KBM-7 (cell line): Measurements from ENCODE around the gene SLC26A6.

Source experiments
- DNase-seq: peaks from one replicate; pipeline ENCODE4 v3.0.0-alpha.2; 2015
- in situ Hi-C: fragments of 300-500 bp; cut with MboI; formaldehyde crosslinking; loops from 2 replicates; pipeline ENCODE4 v1.14.3; 2020; ENCODE audit warnings: low sequenced_read_pairs, low pct_unique_long_range_greater_than_20kb, mixed read lengths

The SLC26A6 gene

DNA sequence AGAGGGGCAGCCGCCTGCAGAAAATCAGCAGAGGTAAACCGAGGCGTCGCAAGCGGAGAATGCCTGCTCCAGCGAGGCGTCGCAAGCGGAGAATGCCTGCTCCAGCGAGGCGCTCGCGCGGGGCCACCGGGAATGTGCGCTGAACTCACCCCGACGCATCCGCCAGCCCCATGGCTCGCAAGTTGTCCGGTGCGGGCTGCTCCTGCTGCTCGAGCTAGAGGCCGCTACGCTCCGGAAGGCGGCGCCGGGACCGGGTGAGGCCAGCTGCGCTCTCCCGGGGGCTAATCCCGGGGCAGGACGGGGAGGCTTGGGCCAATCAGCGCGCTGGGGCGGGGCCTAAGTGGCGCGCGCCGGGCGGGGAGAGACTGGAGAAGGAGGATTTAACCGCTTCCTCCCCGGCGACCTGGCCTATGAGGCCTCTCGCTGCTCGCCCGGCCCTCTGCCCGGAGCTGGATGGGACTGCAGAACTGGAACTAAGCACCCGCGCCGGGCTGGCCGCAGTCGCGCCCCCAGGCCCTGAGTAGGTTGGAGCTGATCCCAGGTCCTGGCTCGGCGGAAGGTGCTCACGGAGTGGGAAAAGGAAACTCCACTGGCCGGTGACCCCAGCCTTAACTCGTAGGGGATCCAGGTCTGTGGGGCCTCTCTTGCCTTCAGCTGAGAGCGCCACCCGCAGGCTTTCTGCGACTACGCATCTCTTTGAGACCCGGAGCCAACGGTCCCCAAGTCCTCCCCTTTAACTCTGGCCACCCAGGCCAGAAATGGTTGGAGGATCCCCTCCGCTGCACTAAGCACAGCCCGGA lies at the start of gene SLC26A6:
SLC26A6 (minus strand) TSS at position 240 of the 800 bp plus-strand sequence; CDS start at position 172, 68 bp downstream.
- peak; percentile 98 for DNase-seq
- in situ Hi-C loops, result no loop called here

DNA sequence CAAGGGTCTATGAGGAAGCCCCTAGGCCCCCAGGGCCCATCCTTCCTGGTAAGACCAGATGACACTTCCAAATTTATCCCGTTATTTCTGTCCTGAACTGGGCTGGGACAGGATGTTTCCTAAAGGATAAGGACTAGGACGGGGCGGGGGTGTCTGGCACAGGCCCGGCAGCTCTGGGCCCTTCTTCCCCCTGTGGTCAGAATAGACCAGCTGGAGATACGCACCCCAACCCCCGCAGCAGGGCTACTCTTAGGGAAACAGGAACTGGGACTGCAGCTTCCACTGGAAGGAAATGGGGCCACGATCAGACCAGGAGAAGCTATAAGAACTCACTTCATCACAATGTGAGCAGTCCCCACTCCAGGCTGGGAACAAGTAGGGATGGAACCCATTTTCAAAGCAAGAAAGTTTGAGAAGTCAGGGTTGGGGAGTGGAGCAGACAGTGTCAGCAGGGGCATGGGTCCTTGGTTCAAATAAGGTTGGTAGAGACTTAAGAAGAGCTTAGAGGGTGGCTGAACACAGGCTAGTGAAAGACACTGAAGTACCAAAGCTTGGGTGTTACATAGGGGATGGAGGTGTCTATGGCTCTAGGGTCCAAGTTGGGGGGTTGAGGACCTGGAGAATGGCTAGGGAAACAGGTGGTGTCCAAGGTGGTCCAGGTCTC lies 49.4 kb upstream of the SLC26A6 start:
- in situ Hi-C loops, result no loop called here
- DNase-seq, result peak; percentile 62

DNA sequence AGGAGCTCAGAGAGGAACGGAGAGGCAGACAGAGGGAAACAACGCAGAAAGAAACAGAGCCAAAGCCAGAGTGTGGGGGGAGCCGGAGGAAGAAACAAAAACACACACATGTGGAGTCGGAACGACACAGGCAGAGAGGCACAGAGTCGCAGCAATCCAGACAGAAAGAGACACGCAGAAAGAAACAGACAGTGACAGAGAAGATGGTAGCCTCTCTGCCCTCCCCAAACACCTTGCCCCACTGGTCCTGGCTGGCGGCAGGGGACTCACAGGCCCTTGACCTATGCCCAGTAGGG lies 48.7 kb upstream of the SLC26A6 start:
- in situ Hi-C loops, result no loop called here

GRCh38 chr3:48682786-48683185 lies 47.5 kb upstream of the SLC26A6 start:
- in situ Hi-C loops, result no loop called here
- no peak for DNase-seq

More for the DNA sequence above, 48.7 kb upstream of the SLC26A6 start:
- no peak for DNase-seq

GRCh38 chr3:48681974-48682610 lies 46.8 kb upstream of the SLC26A6 start:
- DNase-seq, result no peak
- in situ Hi-C loops, result no loop called here

GRCh38 chr3:48681541-48681880 lies 46.2 kb upstream of the SLC26A6 start:
- in situ Hi-C loops, result no loop called here
- DNase-seq, result no peak

DNA sequence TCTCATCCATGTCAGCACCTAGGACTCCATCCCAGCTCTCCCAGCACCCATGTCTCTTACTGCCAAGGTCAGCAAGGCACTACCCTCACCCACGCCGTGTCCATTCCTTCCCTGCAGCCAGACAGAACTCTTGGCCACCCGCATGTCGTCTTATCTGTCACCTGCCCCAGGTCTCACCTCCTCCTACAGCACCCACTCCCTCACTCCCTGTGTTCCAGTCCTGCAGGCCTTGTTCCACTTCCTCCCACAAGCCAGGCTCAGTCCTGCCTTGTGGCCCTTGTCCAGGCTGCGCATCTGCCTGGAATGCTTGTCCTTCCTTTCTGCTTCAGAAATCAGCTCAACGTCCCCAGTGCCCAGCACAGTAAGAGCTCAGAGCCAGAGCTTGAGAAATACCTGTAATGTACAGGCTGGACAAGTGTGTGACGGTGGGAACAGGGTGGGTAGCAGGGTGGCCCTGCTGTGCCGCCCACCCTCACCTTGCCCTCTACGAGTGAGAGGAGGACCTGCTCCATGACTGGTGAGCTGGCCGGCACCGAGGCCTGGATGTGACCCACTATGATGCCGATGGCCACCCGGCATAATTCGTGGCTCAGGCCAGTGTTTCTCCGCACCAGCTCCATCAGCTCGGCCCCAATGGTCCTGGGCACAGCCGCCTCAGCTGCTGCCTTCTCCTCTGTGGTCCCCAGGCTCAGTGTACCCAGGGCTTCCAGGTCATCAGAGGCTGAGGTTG lies 45.7 kb upstream of the SLC26A6 start:
- in situ Hi-C loops, result no loop called here
- no peak for DNase-seq

DNA sequence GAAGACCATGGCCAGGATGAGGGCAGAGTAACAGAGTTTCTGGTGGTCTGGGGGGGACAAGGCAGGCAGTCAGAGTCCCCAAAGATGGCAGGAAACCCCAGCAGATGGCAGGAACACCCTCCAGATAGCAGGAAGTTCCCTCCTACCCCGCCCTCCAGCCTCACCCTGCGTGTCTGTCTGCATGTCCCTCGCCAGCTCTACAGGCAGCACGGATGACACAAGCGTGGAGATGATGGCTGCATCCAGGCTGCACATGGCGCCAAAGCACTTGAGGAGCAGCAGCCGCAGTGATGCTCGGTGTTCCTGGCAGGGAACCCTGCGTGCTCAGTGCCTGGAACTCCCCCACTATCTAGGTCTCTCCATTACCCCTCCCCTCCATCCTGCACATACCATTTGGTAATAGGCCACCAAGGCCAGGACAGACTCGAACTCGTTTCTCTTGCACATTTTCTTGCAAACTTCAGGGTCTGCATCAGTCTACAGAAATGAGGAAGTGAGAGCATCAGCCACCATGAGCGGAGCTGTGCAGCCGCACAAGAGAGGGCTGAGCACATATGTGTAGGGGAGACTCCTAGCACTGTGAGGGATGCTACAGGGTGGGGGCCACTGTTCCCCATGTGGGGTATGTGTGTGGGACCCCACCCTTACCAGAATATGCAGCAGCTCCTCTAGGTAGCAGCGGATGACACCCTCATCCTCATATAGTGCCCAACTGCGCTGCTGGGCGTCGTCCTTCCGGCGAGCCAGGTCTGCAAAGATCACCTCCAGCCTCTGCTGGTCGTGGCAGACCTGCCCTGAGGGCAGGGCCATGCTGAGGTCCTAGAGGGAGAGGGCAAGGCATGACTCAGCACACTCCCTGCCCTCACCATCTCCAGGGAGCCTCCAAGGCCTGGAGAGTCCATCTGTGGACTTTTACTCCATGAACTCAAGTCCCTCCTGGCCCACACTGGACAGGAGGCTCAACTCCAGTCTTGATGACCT lies 44.4 kb upstream of the SLC26A6 start:
- no peak for DNase-seq
- in situ Hi-C loops, result no loop called here

DNA sequence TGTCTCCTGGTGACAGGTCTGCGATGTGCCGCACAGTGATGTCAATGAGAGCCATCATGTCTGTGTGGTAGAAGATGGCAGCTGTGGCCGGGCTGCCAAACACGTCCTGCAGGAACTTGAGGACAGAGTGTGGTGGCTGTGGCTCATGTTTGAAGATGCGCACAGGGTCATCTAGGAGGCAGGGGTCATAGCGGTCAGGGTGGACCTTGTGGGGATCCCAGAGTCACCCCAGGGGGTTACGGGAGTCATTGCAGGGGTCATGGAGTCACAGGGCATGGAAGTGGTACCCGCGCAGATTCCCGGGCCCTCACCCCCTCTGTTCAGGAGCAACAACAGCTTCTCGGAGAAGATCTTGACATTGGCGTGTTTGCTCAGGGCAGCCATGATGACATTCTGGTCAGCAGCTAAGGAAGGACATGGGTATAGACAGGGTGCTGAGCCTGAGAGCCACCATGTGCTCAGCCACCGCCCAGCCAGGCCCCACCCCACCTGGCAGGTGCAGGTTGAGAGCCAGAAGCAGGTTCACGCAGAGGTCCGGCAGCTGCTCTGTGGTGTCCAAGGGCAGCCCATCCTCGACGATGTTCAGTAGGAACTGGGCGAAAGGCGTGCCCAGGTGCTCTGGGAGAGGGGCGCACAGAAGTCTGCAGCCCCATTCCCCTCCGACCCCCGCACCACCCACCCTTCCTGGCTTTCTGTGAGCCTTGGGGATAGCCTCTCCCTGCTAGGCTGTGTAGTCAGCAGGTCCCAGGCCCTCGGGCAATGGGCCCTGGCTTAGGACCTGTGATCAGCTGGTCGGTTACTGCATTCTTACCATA lies 43.5 kb upstream of the SLC26A6 start:
- in situ Hi-C loops, result no loop called here
- DNase-seq, result no peak

GRCh38 chr3:48678056-48678455 lies 42.8 kb upstream of the SLC26A6 start:
- in situ Hi-C loops, result no loop called here
- no peak for DNase-seq

GRCh38 chr3:48674505-48674904 lies 39.2 kb upstream of the SLC26A6 start:
- in situ Hi-C loops, result no loop called here
- no peak for DNase-seq

DNA sequence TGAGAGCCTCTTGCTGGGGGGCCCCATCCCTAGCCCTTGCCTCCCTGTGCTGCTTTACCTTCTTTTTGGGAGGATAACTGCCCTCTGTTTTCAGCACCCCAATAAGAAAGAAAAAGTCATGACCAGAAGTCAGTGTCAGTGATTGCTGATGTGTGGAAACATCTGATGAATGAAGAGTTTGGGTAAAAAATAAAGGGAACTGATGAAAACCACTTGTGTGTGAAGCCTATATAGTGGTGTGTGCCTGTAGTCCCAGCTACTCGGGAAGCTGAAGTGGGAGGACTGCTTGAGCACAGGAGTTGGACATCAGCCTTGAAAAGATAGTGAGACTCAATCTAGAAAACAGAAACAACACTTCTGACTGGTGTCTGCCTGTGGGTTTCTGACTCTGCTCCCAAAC lies 37.3 kb upstream of the SLC26A6 start:
- in situ Hi-C loops, result no loop called here
- DNase-seq, result no peak

DNA sequence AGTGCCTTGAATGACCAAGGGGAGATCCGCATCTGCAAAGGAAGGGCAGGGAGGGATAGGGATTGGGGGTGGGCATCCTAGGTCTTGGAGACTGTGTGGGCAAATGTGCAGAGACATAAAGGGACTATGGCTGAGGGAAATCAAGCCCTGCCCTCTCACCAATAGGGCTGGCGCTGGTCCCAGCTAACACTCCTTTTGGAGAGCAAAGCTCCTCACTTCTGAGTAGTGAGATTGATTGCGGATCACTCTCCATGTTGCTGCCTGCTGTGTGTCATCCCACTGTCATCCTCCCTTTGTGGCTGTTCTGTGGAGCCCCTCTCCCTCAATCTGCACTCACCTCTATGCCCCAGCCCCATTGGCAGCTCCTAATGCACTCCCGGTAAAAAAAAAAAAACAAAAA lies 29.7 kb upstream of the SLC26A6 start:
- DNase-seq, result no peak
- in situ Hi-C loops, result no loop called here

GRCh38 chr3:48664313-48664644 lies 29.0 kb upstream of the SLC26A6 start:
- DNase-seq, result no peak
- in situ Hi-C loops, result no loop called here

DNA sequence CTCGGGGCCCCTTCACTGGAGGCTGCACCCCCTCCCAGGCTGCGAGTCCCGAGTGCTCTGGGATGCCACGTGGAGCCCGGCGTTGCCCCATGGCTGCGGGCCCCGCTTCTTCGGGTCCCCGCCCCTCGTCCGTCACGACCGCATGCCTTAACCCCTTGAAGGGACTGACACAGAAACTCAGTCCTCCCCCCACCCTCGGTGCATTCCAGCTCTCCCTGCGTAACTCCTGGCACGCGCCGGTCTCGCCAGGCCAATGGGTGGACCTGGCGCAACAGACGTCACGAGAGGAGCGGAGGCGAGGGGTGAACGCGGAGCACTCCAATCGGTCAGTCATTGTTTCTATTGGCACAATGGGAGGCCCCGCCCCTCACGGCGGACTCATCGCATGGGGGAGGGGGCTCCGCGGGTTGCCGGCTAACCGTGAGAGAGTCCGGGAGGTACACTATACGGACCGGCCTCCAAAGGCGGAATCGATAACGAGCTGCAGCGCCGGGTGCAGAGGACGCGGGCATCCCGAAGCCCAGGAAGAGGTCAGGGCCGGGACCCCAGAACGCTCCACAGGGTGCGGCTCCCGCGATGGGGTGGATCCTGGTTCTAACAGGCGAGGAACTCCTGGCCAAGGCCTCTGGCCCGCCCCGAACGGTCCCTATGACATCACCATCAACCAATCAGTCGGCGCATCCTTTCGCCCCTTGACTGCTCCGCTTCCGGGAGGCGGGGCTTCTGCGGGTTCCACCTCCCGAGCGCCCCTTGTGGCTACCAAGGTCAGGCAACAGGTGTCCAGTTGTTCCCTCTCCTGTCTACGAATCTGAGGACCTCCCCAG lies 28.4 kb upstream of the SLC26A6 start:
- in situ Hi-C loops, result no loop called here
- DNase-seq, result peak; percentile 98

DNA sequence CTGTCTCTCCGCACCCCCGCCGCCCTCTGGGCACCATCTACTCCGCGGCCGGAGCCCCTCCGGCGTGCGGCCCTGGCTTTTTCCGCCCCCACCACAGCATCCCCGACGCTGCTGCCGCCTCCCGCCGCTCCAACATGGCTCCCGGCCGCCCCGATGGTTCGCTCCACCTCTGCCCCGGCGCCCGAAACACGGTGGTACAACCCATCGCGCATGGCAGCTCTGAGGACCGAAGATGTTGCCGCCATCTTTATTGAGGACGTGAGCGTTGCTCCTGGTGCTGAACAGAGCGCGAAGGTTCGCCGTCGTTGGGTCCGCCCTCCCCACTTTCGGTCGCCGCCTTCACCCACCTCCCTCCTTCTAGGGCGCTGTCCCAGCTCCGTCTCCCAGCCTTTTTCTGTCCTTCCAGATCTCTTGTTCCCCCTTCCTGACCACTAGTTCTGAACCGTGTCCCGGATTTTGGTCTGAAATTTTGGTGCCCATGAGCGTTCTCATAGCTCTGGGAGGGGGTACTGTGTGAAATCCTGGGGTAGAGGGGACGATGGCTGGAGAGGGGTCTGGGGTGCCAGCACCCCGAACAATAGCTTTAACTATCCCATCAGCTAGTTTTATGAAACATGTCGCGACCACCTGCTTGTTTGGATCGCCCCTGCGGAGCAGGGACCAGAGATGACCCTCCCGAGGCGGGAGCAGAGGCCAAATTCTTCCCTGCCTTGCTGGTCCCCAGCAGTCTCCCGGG lies 27.7 kb upstream of the SLC26A6 start, which contains the start of gene CELSR3:
CELSR3 (minus strand) TSS at position 134 of the 736 bp plus-strand sequence. CDS start 252 bp downstream, outside the sequence.
- no peak for DNase-seq
- in situ Hi-C loops, result no loop called here
